Raji (cell line): Measurements from ENCODE around the gene PLCXD3.

Source experiments
- POLR2A ChIP-seq: IDR thresholded peaks from 2 replicates; pipeline ENCODE4 v1.6.1; 2011; ENCODE audit warnings: low read depth, low read length, control low read depth; ENCODE audit not compliant: insufficient read depth

PLCXD3 gene

DNA sequence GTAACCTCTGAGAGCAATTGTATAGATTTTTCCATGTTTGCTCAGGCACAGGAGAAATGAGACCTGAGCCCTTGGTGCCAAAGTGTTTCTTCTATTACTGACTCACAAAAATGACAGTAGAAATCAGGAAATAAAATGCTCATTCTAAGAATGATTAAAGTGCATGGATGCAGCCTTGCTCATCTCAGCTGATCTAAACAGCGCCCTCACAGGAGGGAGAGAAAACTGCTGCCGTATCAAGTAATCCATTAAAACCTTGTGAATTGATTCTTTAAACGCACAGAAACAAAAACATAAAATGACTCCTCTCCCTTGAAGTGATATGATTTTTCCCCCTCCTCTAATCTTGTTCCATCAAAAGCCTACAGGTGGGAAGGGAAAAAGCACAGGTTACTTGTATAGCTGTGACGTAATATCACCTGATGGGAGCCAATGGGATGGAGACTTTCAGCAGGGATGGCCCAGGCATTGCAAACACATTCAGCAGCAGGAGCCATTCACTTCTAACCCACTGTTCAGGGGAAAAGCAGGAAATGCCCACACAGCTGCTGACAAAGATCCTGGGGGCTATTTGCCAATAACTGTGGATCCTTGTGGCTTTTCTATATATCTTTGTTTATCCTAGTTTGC, 76.7 kb downstream of the PLCXD3 start:
- no peak for TF ChIP-seq POLR2A

DNA sequence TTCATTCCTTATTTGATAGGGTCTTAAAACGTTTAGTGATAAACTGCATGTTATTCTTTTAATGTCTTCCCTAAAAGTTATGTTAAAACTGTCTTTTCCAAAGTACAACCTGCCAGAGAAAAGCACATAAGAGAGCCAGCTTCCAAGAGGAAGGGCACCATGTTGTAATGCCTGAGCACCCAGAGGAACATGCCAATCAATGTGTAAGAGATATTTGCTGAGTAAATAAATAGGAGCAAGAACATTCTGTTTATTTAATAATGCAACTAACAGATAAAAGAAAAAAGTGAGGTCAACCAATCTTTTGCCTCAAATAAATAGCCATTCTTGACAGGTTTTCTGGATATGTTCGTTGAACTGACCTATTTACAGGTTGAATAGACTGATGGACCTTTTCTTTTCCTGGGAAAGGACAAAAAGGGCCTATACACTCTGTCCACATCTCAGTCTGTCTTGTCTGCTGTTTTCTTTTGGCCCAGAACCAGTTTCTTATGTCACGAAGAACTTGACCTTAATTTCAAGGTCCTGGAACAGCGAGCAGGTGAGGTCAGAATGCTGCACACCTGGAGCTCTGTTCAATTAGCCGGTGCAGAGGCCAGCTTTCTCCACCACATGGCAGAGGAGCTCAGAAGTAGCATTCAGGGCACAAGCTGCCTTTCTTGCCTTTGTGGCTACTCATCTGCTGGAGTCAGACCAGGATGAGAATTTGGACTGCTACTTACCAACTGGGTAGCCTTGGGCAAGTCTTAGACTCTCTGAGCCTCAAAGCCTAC, 77.7 kb downstream of the PLCXD3 start:
- TF ChIP-seq POLR2A: no peak

DNA sequence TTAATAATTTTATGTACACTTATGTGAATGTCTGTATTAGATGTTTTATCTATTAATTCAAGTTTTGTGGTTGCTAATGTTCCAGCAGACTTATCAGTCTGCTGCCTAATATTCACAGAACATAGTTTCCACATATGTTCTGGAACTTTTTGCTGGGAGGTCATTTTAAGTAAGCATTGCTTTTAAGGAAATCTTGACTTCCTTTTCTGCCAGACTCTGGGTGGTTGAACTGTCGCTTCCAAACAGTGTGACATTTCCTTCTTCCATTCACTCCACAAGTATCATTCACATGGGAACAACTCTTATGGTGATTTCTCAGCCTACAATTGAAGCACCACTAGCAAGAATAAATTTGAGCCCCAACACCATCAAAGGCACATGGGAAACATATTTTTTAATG, 82.9 kb downstream of the PLCXD3 start:
- TF ChIP-seq POLR2A: no peak

DNA sequence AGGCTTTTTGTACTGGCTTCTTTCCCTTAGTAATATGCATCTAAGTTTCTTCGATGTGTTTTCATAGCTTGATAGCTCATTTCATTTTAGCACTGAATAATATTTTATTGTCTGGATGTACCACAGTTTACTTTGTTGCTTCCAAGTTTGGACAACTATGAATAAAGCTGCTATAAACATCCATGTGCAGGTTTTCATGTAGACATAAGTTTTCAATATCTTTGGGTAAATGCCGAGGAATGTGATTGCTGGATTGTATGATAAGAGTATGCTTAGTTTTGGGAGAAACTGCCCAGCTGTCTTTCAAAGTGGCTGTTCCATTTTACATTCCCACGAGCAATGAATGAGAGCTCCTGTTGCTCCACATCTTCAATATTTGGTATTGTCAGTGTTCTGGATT, 84.7 kb downstream of the PLCXD3 start:
- TF ChIP-seq POLR2A: no peak

DNA sequence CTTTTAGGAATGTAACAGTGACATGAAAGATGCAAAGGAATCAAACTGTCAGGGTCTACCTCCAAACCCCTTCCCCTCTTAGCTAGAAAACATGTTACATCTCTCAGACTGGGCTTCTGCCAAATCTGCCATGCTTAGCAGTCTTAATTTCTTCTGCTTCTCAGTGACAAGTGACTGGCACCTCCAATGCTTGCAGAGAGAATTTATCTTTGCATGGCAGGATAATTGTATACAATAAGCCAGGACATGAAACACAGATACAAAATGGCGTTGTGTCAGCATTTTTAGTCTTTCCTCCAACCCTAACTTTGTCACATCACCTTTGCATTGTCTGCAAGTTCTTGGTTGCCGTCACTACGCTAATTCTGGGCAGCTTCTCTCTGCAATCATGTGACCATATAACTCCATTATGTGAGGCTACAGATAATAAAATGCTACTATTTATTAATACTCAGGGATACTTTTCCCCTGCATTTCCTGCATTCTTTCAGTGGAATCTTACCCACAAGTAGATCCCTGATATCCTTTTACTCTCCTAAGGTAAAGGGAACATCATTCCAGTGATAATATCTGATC, 89.8 kb downstream of the PLCXD3 start:
- TF ChIP-seq POLR2A: no peak

DNA sequence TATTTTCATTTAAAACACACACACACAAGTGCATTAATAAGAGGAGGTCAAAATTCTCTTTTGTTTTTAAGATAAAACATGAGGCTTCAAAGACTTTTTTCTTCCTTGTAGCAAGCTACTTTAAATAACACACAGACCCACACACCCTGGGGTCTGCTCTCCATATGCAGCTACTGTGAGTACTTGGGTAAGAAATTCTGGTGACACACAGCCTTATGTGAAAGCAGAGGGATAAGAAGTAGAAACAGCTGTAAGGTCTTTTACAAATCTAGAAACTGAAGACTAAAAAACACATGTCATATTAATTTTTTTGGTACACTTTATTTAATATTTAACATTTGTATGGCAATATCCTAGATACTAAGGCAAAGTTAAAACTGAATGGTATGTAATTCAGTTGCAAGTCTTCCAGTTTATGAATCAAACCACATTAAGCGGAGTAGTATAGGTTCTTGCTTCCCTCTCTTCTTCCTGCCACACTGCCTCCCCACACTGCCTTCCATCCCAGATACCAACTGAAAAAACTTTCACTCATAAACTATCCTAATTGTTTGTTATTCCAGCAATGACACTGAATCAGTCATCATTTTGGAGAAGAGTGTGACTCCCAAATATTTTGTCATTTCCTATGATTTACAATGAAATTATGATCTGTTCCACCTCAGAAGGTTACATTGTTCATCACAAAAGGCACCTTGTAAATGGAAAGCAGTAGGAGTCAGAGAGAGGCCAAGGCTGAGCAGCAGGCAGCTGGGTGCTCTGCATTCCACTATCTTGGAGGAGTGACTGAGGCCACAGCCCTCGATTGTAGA, 92.0 kb downstream of the PLCXD3 start:
- TF ChIP-seq POLR2A: no peak

DNA sequence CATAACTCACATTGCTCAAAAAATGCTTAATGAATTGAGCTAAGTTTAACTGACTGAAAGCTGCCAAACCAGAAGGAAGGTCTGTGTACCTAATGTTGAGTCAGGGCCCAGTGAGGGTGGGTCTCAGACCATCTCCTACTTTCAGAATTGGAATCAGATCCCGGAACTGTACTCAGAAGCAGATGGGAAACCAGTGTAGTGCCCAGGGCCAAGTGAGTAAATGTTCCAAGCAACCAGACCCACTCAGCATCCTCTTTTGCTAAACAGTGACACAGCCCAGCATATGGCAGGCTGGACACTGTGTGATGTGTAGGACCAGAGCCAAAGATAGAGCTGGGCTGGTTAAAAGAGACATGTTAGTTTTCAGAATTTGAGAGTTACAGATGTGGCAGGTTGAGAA, 94.1 kb downstream of the PLCXD3 start:
- no peak for TF ChIP-seq POLR2A

DNA sequence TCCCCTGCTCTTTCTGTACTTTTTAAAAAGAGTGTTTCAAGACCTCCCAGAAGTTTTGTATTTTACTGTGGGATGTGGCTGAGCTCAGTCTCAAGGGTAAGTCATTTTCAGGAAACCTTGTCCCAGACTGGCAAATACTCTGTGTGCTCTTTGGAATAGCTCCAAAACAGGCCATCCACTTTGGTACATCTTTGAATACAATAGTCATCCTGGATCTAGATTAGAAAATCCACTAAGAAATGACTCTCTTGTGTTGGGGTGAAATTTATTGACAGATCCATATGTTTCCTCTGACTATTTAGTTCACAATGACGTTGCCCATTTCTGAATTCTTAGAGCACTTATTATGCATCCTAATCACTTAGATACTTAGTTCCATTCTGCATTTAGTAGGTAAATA, 95.2 kb downstream of the PLCXD3 start:
- TF ChIP-seq POLR2A: no peak

DNA sequence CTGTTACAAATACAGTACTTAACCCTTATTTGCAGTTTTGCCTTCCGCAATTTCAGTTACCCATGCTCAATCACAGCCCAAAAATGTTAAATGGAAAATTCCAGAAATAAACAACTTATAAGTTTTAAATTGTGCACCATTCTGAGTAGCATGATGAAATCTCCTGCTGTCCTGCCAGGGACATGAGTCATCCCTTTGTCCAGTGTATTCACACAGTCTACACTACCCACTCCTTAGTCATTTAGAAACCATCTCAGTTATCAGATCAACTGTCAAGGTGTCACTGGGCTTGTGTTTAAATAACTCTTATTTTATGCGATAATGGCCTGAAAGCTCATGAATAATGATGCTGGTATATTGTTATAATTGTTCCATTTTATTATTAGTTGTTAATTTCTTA, 95.8 kb downstream of the PLCXD3 start:
- no peak for TF ChIP-seq POLR2A

DNA sequence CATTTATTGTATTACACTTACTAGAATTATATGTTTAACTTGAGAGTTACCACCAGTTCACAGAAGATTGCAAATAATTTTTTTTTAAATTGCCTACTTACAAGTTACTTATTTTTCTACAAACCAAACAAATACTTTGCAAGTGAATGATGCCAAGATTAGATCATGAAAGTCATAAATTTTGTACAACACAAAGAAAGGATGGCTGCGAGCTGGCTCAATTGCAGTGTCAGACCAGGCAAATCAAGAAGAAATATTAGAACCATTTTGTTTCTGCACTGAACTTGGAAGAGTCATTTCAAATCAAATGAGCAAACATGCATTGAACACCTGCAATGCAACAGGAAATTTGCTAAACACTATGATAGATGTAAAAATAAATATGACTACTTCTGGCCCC, 97.3 kb downstream of the PLCXD3 start:
- no peak for TF ChIP-seq POLR2A

DNA sequence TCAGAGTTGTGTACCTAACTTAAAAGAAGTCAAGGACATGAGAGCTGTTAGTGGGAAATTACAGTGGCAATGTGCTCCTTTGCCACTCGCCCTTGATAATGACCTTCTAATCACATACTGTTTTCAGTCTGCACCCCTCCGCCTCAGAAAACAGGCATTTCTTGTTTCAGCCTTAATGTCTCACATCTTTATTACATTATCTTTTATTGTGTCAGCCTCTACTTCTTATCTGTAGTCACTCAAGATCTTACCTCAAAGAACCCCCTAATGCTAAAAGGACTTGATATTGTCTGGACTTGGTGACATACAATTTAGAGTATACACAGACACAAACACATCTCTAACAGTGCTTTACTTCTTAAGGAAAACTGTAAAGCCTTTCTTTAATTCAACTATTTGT, 97.9 kb downstream of the PLCXD3 start:
- no peak for TF ChIP-seq POLR2A

DNA sequence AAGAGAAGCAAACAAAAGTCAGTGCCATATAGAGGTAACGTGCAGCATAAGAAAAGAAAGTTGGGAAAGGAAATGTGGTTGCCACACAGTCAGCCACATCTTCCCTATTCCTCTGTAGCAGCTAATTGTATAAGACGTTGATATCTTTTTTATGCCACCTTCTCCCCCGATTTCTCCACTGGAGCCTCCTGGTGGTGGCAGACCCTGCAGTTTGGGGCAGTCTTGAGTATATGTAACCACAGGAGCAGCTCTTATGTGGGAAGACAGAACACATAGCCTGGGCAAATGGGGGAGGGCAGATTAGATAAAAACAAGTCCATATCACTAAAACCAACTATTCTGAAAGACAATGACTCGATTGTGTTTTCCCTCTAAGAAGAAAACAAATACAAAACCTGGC, 99.7 kb downstream of the PLCXD3 start:
- TF ChIP-seq POLR2A: no peak

DNA sequence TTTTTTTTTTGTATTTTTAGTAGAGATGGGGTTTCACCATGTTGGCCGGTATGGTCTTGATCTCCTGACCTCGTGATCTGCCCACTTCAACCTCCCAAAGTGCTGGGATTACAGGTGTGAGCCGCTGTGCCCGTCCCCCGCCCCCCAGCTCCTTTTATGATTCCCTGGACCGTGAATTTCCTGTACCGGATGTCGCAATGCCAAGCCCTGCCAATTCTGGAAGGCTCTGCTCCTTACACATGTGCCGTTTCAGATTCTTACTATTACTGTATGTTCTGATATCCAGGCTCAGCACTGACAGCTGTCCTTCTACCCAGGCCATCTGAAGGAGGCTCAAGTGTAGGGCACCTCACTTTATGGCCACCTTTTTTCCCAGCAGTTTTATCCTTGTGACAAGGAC, 100.1 kb downstream of the PLCXD3 start:
- no peak for TF ChIP-seq POLR2A

DNA sequence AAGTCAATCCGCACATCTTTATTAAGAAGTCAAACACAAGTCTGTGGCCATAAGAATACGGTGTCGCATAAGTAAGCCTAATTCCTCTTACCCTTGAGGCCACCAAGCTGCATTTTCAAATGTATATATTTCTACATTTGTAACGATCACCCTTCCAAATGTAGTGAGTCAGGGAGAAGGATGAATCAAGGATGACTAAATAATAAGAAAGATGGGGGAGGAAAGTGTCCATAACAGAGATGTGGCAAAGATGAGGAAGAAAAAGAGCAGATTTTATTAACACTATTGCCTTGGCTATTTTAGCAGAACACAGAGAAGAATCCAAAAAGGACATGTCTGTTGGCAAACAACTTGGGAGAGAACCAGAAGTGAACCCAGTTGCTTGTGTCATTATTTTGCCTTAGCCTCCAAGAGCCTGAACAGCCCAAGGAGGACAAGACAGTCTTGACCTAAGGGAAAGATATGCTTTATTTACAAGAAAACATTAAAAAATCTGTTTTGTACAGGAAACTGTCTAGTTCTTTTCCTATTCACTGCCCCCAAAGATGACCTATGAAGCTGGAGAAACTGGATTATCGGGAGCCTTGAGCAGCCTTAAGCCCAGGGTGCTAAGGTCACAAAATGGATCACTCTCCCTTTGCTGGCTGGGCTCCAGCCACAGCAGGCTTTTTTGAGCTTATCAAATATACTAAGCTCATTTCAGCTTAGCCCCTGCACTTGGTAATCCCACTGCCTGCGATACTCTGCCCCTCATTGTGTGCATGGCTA, 101.5 kb downstream of the PLCXD3 start:
- TF ChIP-seq POLR2A: no peak

DNA sequence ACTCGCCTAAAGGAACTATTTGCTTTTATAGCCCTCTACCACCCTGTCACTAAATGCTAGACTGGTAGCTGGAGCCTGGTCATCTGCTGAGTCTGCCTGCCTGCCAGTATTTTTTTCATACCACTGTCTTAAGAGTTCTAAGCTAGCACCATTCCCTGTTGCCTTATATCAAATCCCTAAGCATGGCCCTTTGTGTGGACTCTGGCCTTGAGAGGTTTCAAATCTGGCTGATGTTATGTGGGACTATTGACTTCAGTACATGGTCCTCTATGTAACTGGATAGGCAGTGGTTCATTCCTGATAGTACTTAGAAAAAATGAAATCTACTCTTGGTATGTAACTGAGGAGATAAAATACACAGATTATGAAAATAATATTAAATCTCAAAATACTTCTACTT, 103.5 kb downstream of the PLCXD3 start:
- no peak for TF ChIP-seq POLR2A
